RCC 7860 (cell line): ENCODE data around the gene TSTD1.
"Not testable (repeated sequence)": the region's sequence is repeated elsewhere in the genome, so short reads cannot be mapped to it uniquely, and the experiment has no call there.

Experiments
- DNase-seq: peaks from one replicate; pipeline ENCODE4 v3.0.0-alpha.2; 2015; ENCODE audit warnings: low spot score
- FAIRE-seq: peaks from 2 replicates; lab custom pipeline; 2012; peaks lifted over from hg19 to GRCh38; lab: Jason Lieb, UNC

Gene TSTD1

GRCh38 chr1:161039154-161039545 lies 386 bp upstream of the TSTD1 start:
- no peak for FAIRE-seq
- DNase-seq, result no peak

GRCh38 chr1:161037661-161038522 lies 872 bp downstream of the TSTD1 start:
- FAIRE-seq, result no peak

GRCh38 chr1:161033751-161034150 lies 5.0 kb downstream of the TSTD1 start:
- FAIRE-seq (no peak), DNase-seq (no peak)

More at GRCh38 chr1:161037661-161038522, 872 bp downstream of the TSTD1 start:
- DNase-seq, result no peak

GRCh38 chr1:161032409-161032808 lies 6.4 kb downstream of the TSTD1 start:
- no peak for FAIRE-seq
- no peak for DNase-seq

- DNase-seq, result no peak
- no peak for FAIRE-seq
Observed at GRCh38 chr1:161031874-161032273, 6.9 kb downstream of the TSTD1 start.

- FAIRE-seq, DNase-seq: not testable (repeated sequence)
Observed at GRCh38 chr1:161029466-161029865, 9.3 kb downstream of the TSTD1 start.

GRCh38 chr1:161026954-161027353 lies 11.8 kb downstream of the TSTD1 start:
- not testable (repeated sequence) for FAIRE-seq, DNase-seq

- not testable (repeated sequence) for FAIRE-seq, DNase-seq
Observed at GRCh38 chr1:161022432-161022831, 16.3 kb downstream of the TSTD1 start.

GRCh38 chr1:161021970-161022353 lies 16.8 kb downstream of the TSTD1 start:
- FAIRE-seq, result no peak
- DNase-seq, result no peak

GRCh38 chr1:161021165-161021969 lies 17.4 kb downstream of the TSTD1 start:
- FAIRE-seq, result peak; percentile 11
- peak; percentile 76 for DNase-seq

GRCh38 chr1:161020509-161021164 lies 18.1 kb downstream of the TSTD1 start, which contains the start of gene F11R:
F11R (minus strand) TSS chr1:161021152; CDS start chr1:161021073, 79 bp downstream.
- FAIRE-seq (no peak), DNase-seq (no peak)

GRCh38 chr1:161019751-161020495 lies 18.8 kb downstream of the TSTD1 start:
- FAIRE-seq (no peak), DNase-seq (no peak)

- not testable (repeated sequence) for DNase-seq, FAIRE-seq
Observed at GRCh38 chr1:161019111-161019660, 19.6 kb downstream of the TSTD1 start.

- DNase-seq, result no peak
- FAIRE-seq, result no peak
Observed at GRCh38 chr1:161018631-161018930, 20.2 kb downstream of the TSTD1 start.

GRCh38 chr1:161017756-161018630 lies 20.8 kb downstream of the TSTD1 start:
- FAIRE-seq (no peak), DNase-seq (no peak)

GRCh38 chr1:161017181-161017580 lies 21.6 kb downstream of the TSTD1 start:
- not testable (repeated sequence) for DNase-seq, FAIRE-seq

GRCh38 chr1:161016683-161017082 lies 22.1 kb downstream of the TSTD1 start:
- DNase-seq, FAIRE-seq: not testable (repeated sequence)

- DNase-seq, result peak; percentile 55
- FAIRE-seq, result no peak
Observed at GRCh38 chr1:161013488-161014230, 25.1 kb downstream of the TSTD1 start.

- DNase-seq, result no peak
- FAIRE-seq, result no peak
Observed at GRCh38 chr1:161013131-161013487, 25.7 kb downstream of the TSTD1 start.
